RCC 7860 (cell line): Measurements from ENCODE around the gene KRTAP19-3.
"Not testable (repeated sequence)": the region's sequence is repeated elsewhere in the genome, so short reads cannot be mapped to it uniquely, and the experiment has no call there.

Source experiments
- DNase-seq: peaks from one replicate; pipeline ENCODE4 v3.0.0-alpha.2; 2015; ENCODE audit warnings: low spot score
- FAIRE-seq: peaks from 2 replicates; lab custom pipeline; 2012; peaks lifted over from hg19 to GRCh38; lab: Jason Lieb, UNC

KRTAP19-3 gene

DNA sequence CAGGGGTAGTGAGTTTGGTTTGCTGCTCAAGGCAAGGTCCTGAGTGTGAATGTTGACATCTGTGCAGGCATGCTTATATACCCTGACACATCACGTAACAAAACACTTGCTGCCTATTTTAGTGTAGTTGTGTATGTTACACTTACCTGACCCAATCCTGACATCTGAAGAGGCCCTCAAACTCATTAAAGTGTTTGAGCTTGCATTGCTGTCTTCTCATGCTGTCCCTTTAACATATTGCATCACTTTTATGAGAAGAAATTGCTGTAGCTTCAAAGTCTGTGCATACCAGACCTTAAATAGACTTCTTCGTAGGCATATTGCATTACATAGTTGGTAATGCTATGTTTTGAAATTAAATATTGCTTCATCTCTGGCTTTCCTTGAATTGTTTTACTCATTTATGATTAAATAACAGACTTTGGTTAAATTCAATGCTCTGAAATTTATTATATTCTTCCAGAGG, at the start of gene KRTAP19-3:
Gene KRTAP19-3, minus strand, starts transcription at position 51 of the 466 bp plus-strand sequence. CDS start 56 bp downstream, outside the sequence.
- DNase-seq (no peak), FAIRE-seq (no peak)

- DNase-seq (no peak), FAIRE-seq (no peak)
These were observed 27.1 kb upstream of the KRTAP19-3 start for GRCh38 chr21:30518876-30519275.

DNA sequence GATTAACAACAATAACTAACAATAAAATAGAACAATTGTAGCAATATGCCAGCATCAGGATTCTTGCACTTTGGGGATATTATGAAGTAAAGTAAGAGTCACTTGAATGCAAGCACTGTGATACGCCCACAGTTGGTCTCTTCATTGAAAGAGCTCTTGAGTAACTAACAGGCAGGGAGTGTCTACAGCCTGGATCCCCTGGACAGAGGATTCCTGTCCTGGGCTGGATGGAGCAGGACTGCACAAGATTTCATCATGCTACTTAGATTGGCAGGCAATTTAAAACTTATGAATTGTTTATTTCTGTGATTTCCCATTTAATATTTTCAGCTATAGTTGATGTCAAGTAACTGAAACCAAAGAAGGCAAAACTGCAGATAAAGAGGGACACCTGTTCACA, 23.9 kb upstream of the KRTAP19-3 start:
- DNase-seq (no peak), FAIRE-seq (no peak)

- not testable (repeated sequence) for FAIRE-seq, DNase-seq
These were observed 13.9 kb upstream of the KRTAP19-3 start for GRCh38 chr21:30505621-30506205.

DNA sequence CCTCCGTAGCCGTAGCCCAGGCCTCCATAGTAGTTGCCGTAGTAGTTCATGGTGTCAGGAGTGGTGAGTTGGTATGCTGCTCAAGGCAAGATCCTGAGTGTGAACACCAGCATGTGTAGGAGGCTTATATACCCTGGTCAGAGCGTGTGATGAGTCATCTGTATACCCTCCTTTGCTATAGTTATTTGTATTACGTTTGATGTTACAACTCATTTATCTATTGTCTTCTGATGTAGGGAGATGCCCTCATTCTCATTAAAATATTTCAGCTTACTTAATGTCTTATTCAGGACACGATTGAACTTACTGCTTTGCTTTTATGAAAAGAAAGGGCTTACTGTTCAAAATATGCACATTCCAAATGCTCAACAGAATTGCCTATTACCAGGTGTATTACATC, 10.2 kb upstream of the KRTAP19-3 start, which contains the start of gene KRTAP19-5:
Gene KRTAP19-5, minus strand, starts transcription at position 101 of the 400 bp plus-strand sequence. Its CDS starts 51 bp downstream, at position 50.
- no peak for FAIRE-seq
- no peak for DNase-seq

DNA sequence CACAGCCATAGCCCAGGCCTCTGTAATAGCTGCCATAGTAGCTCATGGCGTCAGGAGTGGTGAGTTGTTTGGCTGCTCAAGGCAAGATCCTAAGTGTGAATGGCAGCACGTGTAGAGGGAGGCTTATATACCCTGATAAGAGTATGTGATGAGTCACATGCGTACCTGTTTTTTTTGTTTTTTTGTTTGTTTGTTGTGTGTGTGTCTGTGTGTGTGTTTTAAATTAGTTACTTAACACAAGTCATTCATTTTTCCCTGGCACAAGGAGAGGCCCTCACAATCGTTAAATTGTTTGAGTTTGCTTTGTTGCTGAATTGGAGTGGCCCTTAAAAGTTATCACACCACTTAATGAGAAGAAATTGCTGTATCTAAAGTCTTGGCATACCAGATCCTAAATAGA, 5.3 kb upstream of the KRTAP19-3 start, which contains the start of gene KRTAP19-4:
Gene KRTAP19-4, minus strand, starts transcription at position 101 of the 400 bp plus-strand sequence. Its CDS starts 55 bp downstream, at position 46.
- FAIRE-seq (no peak), DNase-seq (no peak)

- no peak for DNase-seq
- no peak for FAIRE-seq
These were observed 4.5 kb downstream of the KRTAP19-3 start, which contains the start of gene KRTAP19-2 for GRCh38 chr21:30487336-30487735. KRTAP19-2 (minus strand) TSS chr21:30487436; CDS start chr21:30487348, 88 bp downstream.

- FAIRE-seq, result no peak
- no peak for DNase-seq
These were observed 5.6 kb downstream of the KRTAP19-3 start for GRCh38 chr21:30486180-30486579.

DNA sequence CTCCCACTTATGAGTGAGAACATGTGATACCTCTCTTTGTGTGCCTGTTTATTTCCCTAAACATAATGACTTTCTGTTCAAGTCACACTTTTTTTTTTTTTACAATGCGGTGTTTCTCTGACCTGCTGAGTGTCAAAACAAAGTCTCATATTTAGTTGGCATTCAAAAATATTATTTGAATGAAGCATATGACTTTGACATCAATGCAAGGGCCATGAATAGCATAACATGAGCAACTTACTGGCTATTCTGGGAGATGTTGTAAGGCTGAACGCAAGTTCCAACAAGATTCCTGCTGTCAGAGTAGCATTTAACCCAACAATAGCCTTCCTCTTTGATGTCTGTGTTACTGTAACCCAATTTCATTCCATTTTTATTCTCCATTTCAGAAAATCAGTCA, 9.7 kb downstream of the KRTAP19-3 start:
- DNase-seq, result no peak

GRCh38 chr21:30480145-30480544, 11.7 kb downstream of the KRTAP19-3 start, which contains the start of gene KRTAP19-1:
KRTAP19-1 (minus strand) TSS chr21:30480367; CDS start chr21:30480317, 50 bp downstream.
- DNase-seq, result no peak

More for the DNA sequence above, 9.7 kb downstream of the KRTAP19-3 start:
- no peak for FAIRE-seq

DNA sequence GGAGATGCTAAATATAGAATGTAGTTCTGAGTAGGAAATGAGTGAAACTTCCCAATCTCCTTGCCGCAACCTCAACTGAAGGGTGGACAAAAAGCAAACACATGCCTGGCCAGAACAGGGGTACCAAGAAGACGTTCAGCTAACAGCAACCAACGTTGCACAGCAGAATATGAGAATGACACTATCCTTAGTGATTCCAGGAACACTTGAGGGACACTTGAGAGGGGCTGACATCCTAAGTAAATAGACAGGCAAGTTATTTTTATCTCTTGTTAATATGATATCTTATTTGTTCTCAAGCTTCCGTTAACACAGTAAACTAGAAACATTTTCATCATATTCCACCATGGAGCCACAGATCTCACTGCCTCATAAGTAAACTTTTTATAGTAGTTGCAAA, 12.6 kb downstream of the KRTAP19-3 start:
- DNase-seq, result no peak

More at GRCh38 chr21:30480145-30480544, 11.7 kb downstream of the KRTAP19-3 start, which contains the start of gene KRTAP19-1:
- FAIRE-seq, result no peak

GRCh38 chr21:30478004-30478403, 13.8 kb downstream of the KRTAP19-3 start:
- FAIRE-seq, result no peak

More for the DNA sequence above, 12.6 kb downstream of the KRTAP19-3 start:
- no peak for FAIRE-seq

GRCh38 chr21:30468900-30469714, 22.7 kb downstream of the KRTAP19-3 start:
- DNase-seq, result no peak
- FAIRE-seq, result no peak

More at GRCh38 chr21:30478004-30478403, 13.8 kb downstream of the KRTAP19-3 start:
- DNase-seq, result no peak

GRCh38 chr21:30463713-30464112, 28.1 kb downstream of the KRTAP19-3 start:
- FAIRE-seq (no peak), DNase-seq (peak; percentile 7)

DNA sequence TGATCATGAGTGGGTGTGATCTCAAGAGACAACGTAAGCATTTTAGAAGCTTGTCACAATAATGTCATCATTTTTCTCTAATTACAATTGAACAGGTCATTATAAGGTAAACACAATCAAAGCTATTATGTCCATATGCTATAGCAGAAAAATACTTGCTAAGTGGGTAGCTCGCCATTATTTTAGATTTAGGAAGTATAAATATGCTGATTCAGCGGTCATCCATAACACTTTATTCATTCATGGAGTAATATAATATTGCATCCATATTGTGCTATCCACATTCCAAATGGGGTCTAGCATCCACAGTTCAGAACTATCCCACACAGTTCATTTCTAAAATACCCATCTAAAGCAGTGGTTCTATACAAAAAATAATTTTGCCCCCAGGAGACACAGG, 43.3 kb downstream of the KRTAP19-3 start:
- no peak for FAIRE-seq
- DNase-seq, result no peak

- DNase-seq, result no peak
These were observed 44.8 kb downstream of the KRTAP19-3 start for GRCh38 chr21:30447056-30447455.

DNA sequence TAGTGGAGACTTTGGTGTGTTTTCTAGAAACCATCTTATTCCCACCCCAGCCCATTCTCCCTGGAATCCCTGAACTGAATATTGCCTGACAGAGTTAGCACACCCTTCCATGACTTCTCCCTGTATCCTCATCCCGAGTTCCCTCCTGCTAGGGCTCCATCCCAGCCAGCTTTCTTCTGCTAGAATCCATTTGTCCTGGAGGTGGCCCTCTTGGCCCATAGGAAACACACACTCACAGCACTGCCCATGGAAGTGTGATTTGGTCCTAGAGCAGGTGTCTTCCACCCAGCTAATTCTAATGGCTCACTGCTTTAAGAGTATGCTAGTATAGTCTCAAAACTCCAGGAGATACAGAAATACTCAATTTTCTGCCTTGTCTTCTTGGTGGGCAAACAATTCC, 47.6 kb downstream of the KRTAP19-3 start:
- FAIRE-seq, result no peak
- no peak for DNase-seq

More at GRCh38 chr21:30447056-30447455, 44.8 kb downstream of the KRTAP19-3 start:
- no peak for FAIRE-seq

DNA sequence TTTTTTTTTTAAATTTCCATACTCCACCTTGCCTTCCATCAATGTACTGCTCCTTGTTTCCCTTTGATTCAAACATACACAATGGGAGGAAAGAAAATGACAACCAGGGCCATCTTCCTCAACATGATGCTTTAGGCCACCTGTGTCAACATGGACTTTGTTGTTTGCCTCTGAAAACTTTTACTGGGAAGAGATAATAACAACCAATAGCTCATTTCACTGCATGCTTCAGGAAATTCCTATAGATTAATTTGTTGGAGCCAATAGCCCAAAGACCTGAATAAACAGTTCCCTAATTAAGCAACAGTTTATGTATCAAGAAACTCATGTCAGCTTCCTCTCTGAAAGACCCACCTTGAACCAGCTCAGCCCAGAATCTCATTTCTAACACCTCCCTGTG, 48.6 kb downstream of the KRTAP19-3 start:
- no peak for DNase-seq
- FAIRE-seq, result no peak
